Choroid plexus epithelial cell (primary cell): ENCODE measurements around the gene RFPL2.
"Not testable (repeated sequence)": the region's sequence is repeated elsewhere in the genome, so short reads cannot be mapped to it uniquely, and the experiment has no call there.

ENCODE experiments used
- DNase-seq: peaks from one replicate; pipeline ENCODE4 v3.0.0-alpha.2; 2010; ENCODE audit warnings: low read depth
- H3K4me3 ChIP-seq: 2 replicates; pipeline ENCODE4 v1.5.1; 2011; ENCODE audit warnings: low read depth, mild to moderate bottlenecking, control low read depth, low read length, moderate library complexity
- CTCF ChIP-seq: conservative IDR thresholded peaks from 2 replicates; pipeline ENCODE4 v1.5.1; 2011; ENCODE audit warnings: low read depth, mild to moderate bottlenecking, control low read depth, inconsistent platforms, low read length, moderate library complexity

RFPL2 gene

GRCh38 chr22:32158712-32159533, 46.0 kb downstream of the RFPL2 start, which contains the start of gene C22orf42:
Gene C22orf42 (minus strand): TSS chr22:32159303. CDS start chr22:32159215, 88 bp downstream.
- H3K4me3 ChIP-seq, result no peak within 1 kb of the TSS
- no peak for TF ChIP-seq CTCF
- DNase-seq, result no peak

- not testable (repeated sequence) for DNase-seq, H3K4me3 ChIP-seq
These were observed 47.2 kb downstream of the RFPL2 start for GRCh38 chr22:32157632-32158031.

- not testable (repeated sequence) for H3K4me3 ChIP-seq, DNase-seq
These were observed 50.1 kb downstream of the RFPL2 start for GRCh38 chr22:32154727-32155126.

GRCh38 chr22:32151641-32152040, 53.2 kb downstream of the RFPL2 start:
- not testable (repeated sequence) for DNase-seq

GRCh38 chr22:32150647-32151046, 54.2 kb downstream of the RFPL2 start:
- not testable (repeated sequence) for DNase-seq, H3K4me3 ChIP-seq

More at GRCh38 chr22:32151641-32152040, 53.2 kb downstream of the RFPL2 start:
- not testable (repeated sequence) for H3K4me3 ChIP-seq

GRCh38 chr22:32148372-32148771, 56.5 kb downstream of the RFPL2 start:
- not testable (repeated sequence) for H3K4me3 ChIP-seq, DNase-seq

GRCh38 chr22:32147128-32147527, 57.7 kb downstream of the RFPL2 start:
- H3K4me3 ChIP-seq, DNase-seq: not testable (repeated sequence)

- no peak for TF ChIP-seq CTCF
- DNase-seq, result no peak
- no peak overlapping the region for H3K4me3 ChIP-seq
These were observed 60.2 kb downstream of the RFPL2 start for GRCh38 chr22:32144496-32145274.

- H3K4me3 ChIP-seq, result no peak overlapping the region
- TF ChIP-seq CTCF, result no peak
- DNase-seq, result no peak
These were observed 62.3 kb downstream of the RFPL2 start for GRCh38 chr22:32142600-32142999.

GRCh38 chr22:32140688-32141087, 64.2 kb downstream of the RFPL2 start:
- DNase-seq, H3K4me3 ChIP-seq: not testable (repeated sequence)
- peak; percentile 32 for TF ChIP-seq CTCF
